ENCODE results near the gene CDK5R2.

CDK5R2 gene

DNA sequence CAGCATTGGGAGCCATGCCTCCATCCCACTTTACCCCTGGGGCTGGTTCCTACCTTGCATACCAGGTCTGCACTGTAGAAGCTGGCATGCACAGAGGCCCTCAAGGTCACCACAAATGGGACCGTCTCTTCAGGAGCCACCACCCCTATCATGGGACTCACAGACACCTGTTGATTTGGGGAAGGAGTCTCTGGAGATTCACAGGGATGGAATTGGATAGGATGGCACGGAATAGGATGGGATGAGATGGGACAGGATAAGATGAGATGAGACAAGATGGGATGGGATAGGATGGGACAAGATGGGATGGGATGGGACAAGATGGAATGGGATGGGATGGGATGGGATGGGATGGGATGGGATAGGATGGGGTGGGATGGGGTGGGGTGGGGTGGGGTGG lies 49.8 kb downstream of the CDK5R2 start:
- ATAC-seq, result no peak

DNA sequence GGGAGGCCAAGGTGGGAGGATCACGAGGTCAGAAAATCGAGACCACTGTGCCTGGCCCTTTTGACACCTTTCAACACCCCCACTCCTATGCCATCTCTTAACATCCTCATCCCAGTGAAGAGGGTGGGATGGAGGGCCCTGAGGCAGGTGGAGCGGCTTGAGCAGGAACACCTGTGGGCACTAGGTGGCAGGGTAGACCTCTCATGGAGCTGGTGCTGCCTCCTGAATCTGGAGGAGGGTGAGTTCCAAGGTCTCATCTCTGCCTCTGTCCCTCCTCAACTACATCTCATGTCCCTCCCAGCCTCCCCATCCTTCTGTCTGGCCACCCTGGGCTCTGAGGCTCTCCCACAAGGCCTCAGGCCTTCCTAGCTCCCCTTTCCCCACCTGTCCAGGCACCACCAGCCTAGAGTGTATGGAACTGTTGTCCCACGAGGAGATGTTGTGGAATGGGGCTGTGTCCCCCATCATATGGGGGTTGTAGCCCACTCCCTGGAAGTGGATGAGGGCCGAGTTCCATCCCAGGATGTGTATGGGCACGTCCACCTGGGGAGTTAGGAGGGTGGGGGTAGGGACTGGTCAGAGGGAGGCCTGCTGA lies 50.8 kb downstream of the CDK5R2 start:
- no peak for ATAC-seq

DNA sequence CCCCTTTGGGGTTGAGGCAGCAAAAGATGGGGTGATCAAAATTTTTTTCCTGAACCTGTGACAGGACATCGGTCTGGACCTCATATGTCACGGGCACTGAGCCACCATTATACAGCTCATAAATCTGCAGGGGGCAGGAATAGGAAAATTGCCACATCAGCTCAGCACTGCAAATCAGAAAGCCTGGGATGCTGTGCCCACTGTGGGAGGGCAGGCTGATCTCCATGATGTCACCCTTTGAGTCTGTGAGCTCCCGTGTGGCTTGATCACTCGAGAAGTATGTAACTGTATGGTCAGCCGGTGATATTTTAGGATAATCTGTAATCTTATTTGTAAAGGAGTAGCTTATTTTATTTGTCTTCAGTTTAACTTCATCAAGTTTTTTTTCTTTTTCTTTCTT lies 51.4 kb downstream of the CDK5R2 start:
- no peak for ATAC-seq

Measured in activated CD4-positive, CD25-positive, alpha-beta regulatory T cell treated with anti-CD3 and anti-CD28 coated beads, Interleukin-2, amount 50 U/mL, for 24 hours (primary cell).